HG03521 (cell line): Measurements from ENCODE around the gene SIRT3.

Experiments used
- ATAC-seq: cut with Tn5 transposase; IDR thresholded peaks from one replicate; pipeline ENCODE4 v1.9.1; 2021; ENCODE audit warnings: mild to moderate bottlenecking, moderate library complexity; ENCODE audit not compliant: unreplicated experiment

Gene SIRT3

GRCh38 chr11:217704-218103 is 18.4 kb downstream of the SIRT3 start:
- no peak for ATAC-seq

- ATAC-seq: no peak
Observed at GRCh38 chr11:216081-216974, 19.8 kb downstream of the SIRT3 start.

GRCh38 chr11:215581-216037 is 20.5 kb downstream of the SIRT3 start:
- ATAC-seq: no peak

GRCh38 chr11:214083-214482 is 22.1 kb downstream of the SIRT3 start:
- no peak for ATAC-seq

GRCh38 chr11:213111-213510 is 23.0 kb downstream of the SIRT3 start:
- no peak for ATAC-seq

- ATAC-seq: no peak
Observed at GRCh38 chr11:212150-213100, 23.7 kb downstream of the SIRT3 start.

- ATAC-seq: no peak
Observed at GRCh38 chr11:211741-212140, 24.4 kb downstream of the SIRT3 start.

GRCh38 chr11:211295-211694 is 24.8 kb downstream of the SIRT3 start:
- no peak for ATAC-seq

- ATAC-seq: no peak
Observed at GRCh38 chr11:210803-211180, 25.4 kb downstream of the SIRT3 start.

GRCh38 chr11:210122-210802 is 25.9 kb downstream of the SIRT3 start:
- ATAC-seq: no peak

GRCh38 chr11:209275-210121 is 26.6 kb downstream of the SIRT3 start:
- no peak for ATAC-seq

- no peak for ATAC-seq
Observed at GRCh38 chr11:208917-209260, 27.3 kb downstream of the SIRT3 start.

- no peak for ATAC-seq
Observed at GRCh38 chr11:208181-208916, 27.8 kb downstream of the SIRT3 start.

GRCh38 chr11:207863-208180 is 28.3 kb downstream of the SIRT3 start:
- ATAC-seq: no peak

GRCh38 chr11:207208-207862 is 28.8 kb downstream of the SIRT3 start, which contains the start of the genes BET1L and RIC8A:
Gene BET1L (minus strand): TSS chr11:207399. CDS start chr11:207321, 78 bp downstream.
Gene RIC8A (plus strand): TSS chr11:207708. CDS start chr11:208855, 1,147 bp downstream.
- peak; percentile 77 for ATAC-seq

- ATAC-seq: no peak
Observed at GRCh38 chr11:206526-207207, 29.5 kb downstream of the SIRT3 start.

- no peak for ATAC-seq
Observed at GRCh38 chr11:206002-206384, 30.1 kb downstream of the SIRT3 start.

- no peak for ATAC-seq
Observed at GRCh38 chr11:205221-206001, 30.7 kb downstream of the SIRT3 start.
